Activated CD8-positive, alpha-beta T cell treated with anti-CD3 and anti-CD28 coated beads for 36 hours (primary cell): ENCODE measurements around the gene PPFIA2. TPM values are rescaled to one million over a fixed set of nuclear protein-coding genes. Genes with fewer than 3 reads are reported as not detected.

Experiments used
- ATAC-seq: fragments of 200-7000 bp; cut with Tn5 transposase; one replicate; pipeline ENCODE4 v1.10.0; 2021; ENCODE audit warnings: mild to moderate bottlenecking, moderate library complexity
- CTCF ChIA-PET: fragments of 350-600 bp; sonication (Branson Sonifier 250); formaldehyde crosslinking; loops from one replicate; lab custom pipeline; 2021; ENCODE audit warnings: antibody characterized with exemption; lab: Charles Lee
- POLR2A ChIA-PET: fragments of 350-600 bp; sonication (Branson Sonifier 250); formaldehyde crosslinking; loops from one replicate; lab custom pipeline; 2021; ENCODE audit warnings: antibody characterized with exemption; lab: Charles Lee
- DNase-seq: peaks from one replicate; pipeline ENCODE4 v3.0.0-alpha.2; 2020
- H3K27ac Mint-ChIP-seq: one replicate; pipeline ENCODE4 v1.8.0; 2021; ENCODE audit warnings: mild to moderate bottlenecking, mixed read lengths
- H3K27me3 Mint-ChIP-seq: one replicate; pipeline ENCODE4 v1.8.0; 2021; ENCODE audit warnings: mixed read lengths
- H3K36me3 Mint-ChIP-seq: one replicate; pipeline ENCODE4 v1.8.0; 2021; ENCODE audit warnings: low read depth, mixed read lengths
- H3K4me1 Mint-ChIP-seq: one replicate; pipeline ENCODE4 v1.8.0; 2021; ENCODE audit warnings: low read depth, mixed read lengths
- H3K4me3 Mint-ChIP-seq: one replicate; pipeline ENCODE4 v1.8.0; 2021; ENCODE audit warnings: mild to moderate bottlenecking, moderate library complexity, mixed read lengths
- H3K9me3 Mint-ChIP-seq: one replicate; pipeline ENCODE4 v1.8.0; 2021; ENCODE audit warnings: mixed read lengths
- CTCF ChIP-seq: fragments of 200-600 bp; IDR thresholded peaks from one replicate; pipeline ENCODE4 v1.8.0; 2022; ENCODE audit warnings: antibody characterized with exemption, mild to moderate bottlenecking
- intact Hi-C: fragments of 100-400 bp; cut with micrococcal nuclease; formaldehyde crosslinking; loops from one replicate; pipeline ENCODE4 v1.10.0; 2022
- total RNA-seq, 2 experiments: library from RNA; stranded (reverse); gene quantifications; one replicate each; pipeline ENCODE4 v1.2.3, GENCODE V29; 2021

The PPFIA2 gene
- total RNA-seq, 2 experiments from 2014 or later, result not detected

DNA sequence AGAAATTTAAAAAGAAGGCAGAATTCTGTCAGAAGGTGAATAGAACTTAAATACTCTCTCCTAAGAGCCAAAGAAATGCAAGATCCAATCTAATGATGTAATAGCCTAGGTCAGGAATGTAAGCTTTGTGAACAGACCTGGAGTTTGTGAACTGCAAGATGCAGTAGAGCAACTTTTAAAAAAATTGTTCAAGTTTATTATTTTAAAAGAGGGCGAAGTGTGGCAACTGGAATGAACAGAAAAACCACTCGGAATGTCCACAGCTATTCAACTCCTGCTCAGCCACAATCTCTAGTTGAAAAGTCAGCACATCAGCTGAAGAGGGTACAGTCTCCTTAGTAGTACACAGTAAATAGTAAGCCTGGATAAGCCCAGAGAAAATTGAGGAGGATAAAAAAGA lies 228.8 kb downstream of the PPFIA2 start:
- ChIA-PET POLR2A (no interaction called here), CTCF (no interaction called here)
- TF ChIP-seq CTCF, result no peak
- H3K27me3 Mint-ChIP-seq, result no peaks in the 10 kb centered on the region
- DNase-seq (no peak), ATAC-seq (no peak)
- H3K4me1 Mint-ChIP-seq, result no peaks in the 10 kb centered on the region
- intact Hi-C loops, result no loop called here
- H3K9me3 Mint-ChIP-seq, result no peaks in the 10 kb centered on the region
- H3K36me3 Mint-ChIP-seq, result no peaks in the 10 kb centered on the region
- no peak overlapping the region for H3K4me3 Mint-ChIP-seq
- H3K27ac Mint-ChIP-seq, result no peak overlapping the region

GRCh38 chr12:81520064-81520945 lies 238.8 kb downstream of the PPFIA2 start:
- no peak for ATAC-seq
- H3K9me3 Mint-ChIP-seq, result no peaks in the 10 kb centered on the region
- POLR2A ChIA-PET, result no interaction called here

GRCh38 chr12:81518638-81519037 lies 240.5 kb downstream of the PPFIA2 start:
- ChIA-PET CTCF (no interaction called here), POLR2A (no interaction called here)
- ATAC-seq, result no peak
- Mint-ChIP-seq H3K27ac (no peak overlapping the region), H3K9me3 (no peaks in the 10 kb centered on the region), H3K27me3 (no peaks in the 10 kb centered on the region), H3K4me1 (peaks cover 3% of the 10 kb centered on the region), H3K36me3 (no peaks in the 10 kb centered on the region), H3K4me3 (no peak overlapping the region)
- TF ChIP-seq CTCF, result no peak
- no peak for DNase-seq
- intact Hi-C loops, result no loop called here

More at GRCh38 chr12:81520064-81520945, 238.8 kb downstream of the PPFIA2 start:
- Mint-ChIP-seq H3K36me3 (no peaks in the 10 kb centered on the region), H3K4me3 (no peak overlapping the region), H3K4me1 (peaks cover 3% of the 10 kb centered on the region), H3K27me3 (no peaks in the 10 kb centered on the region), H3K27ac (no peak overlapping the region)
- intact Hi-C loops, result no loop called here
- no peak for TF ChIP-seq CTCF
- CTCF ChIA-PET, result no interaction called here
- no peak for DNase-seq

- intact Hi-C loops, result no loop called here
- no peak for TF ChIP-seq CTCF
- ATAC-seq (no peak), DNase-seq (no peak)
- Mint-ChIP-seq H3K27ac (no peak overlapping the region), H3K4me1 (peaks cover 3% of the 10 kb centered on the region), H3K4me3 (no peak overlapping the region), H3K36me3 (no peaks in the 10 kb centered on the region), H3K9me3 (no peaks in the 10 kb centered on the region), H3K27me3 (no peaks in the 10 kb centered on the region)
- ChIA-PET CTCF (no interaction called here), POLR2A (no interaction called here)
Observed at GRCh38 chr12:81517296-81517695, 241.9 kb downstream of the PPFIA2 start.

DNA sequence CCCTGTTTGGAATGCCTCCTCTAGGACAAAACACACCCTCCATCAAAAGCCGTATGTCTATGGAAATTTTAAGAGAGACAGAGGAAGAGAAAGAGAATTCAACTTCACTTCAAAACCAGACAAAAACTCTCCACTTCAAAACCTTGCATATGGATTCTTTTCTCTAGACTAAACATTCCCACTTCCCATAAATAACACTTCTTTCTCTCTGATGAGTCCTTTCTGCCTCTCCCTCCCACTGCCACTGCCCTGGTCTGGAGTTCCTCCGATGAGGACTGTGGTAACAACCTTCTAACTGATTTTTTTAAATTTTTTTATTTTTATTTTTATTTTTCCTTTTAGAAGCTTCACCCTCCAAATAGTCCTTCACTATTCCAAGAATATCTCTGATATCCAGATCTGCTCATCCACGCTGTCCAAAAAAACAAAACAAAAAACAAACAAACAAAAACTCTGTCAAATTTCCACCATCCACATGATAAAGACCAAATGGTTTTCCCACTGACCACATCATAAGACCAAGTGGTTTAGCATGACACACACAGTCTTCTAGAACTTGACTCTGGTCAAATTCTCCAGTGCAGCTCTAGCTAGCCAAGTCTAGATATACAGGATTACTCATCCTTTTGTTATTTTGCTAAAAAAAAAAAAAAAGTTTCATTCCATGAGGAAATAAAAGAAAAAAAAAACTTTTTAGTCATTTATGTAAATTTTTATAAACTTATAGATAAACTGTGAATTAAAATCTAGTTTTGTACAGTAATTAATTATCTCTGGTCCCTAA lies 256.0 kb downstream of the PPFIA2 start:
- ATAC-seq, result no peak

More for the DNA sequence above, 256.0 kb downstream of the PPFIA2 start:
- H3K27me3 Mint-ChIP-seq, result no peaks in the 10 kb centered on the region
- H3K9me3 Mint-ChIP-seq, result no peaks in the 10 kb centered on the region
- H3K4me3 Mint-ChIP-seq, result no peak overlapping the region
- ChIA-PET POLR2A (no interaction called here), CTCF (no interaction called here)
- DNase-seq, result no peak
- H3K27ac Mint-ChIP-seq, result no peak overlapping the region
- H3K36me3 Mint-ChIP-seq, result no peaks in the 10 kb centered on the region
- no peaks in the 10 kb centered on the region for H3K4me1 Mint-ChIP-seq
- no peak for TF ChIP-seq CTCF
- intact Hi-C loops, result no loop called here
